ENCODE results near the gene RMI2.

Gene RMI2

DNA sequence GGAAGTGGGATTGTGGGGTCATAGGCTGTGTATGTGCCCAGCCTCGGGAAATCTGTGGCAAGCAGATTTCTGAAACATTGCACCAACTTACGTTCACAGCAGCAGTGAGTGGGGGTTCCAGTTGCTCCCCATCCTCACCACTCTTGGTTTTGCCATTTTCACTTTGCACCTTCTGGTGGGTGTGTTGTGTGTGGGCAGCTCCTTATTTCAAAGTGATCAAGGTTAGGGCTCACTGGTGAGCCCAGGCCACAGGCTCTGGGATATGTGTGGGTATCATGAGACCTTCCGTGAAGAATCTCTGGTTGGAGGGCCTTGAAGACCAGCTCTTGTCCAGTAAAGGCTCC, 34.7 kb upstream of the RMI2 start:
- DNase-seq: no peak

DNA sequence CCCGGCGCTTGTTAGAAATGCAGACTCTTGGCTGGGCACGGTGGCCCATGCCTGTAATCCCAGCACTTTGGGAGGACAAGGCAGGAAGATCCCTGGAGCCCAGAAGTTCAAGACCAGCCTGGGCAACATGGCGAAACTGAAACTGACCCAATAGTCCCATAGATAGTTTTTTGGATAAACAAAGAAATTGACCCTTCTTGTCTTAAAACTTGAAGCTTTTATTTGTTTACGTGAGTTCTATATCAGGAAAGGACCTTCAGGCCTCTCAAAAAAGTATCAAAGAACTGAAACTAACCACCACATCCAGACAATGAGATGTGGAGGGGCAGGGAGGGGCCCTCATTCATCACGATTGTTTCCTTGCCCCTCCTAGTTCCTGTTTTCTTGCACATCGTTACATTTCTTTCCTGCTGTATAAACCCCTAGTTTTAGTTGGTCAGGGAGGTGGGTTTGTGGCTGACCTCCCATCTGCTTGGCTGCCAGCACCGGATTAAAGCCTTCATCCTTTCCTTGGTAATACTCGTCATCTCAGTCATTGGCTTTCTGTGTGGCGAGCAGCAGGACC, 34.2 kb upstream of the RMI2 start:
- no peak for DNase-seq

- peak; percentile 74 for DNase-seq
Observed at GRCh38 chr16:11312718-11313492, 32.4 kb upstream of the RMI2 start.

GRCh38 chr16:11313493-11314308, 31.6 kb upstream of the RMI2 start:
- no peak for DNase-seq

GRCh38 chr16:11314309-11314894, 30.9 kb upstream of the RMI2 start:
- no peak for DNase-seq

DNA sequence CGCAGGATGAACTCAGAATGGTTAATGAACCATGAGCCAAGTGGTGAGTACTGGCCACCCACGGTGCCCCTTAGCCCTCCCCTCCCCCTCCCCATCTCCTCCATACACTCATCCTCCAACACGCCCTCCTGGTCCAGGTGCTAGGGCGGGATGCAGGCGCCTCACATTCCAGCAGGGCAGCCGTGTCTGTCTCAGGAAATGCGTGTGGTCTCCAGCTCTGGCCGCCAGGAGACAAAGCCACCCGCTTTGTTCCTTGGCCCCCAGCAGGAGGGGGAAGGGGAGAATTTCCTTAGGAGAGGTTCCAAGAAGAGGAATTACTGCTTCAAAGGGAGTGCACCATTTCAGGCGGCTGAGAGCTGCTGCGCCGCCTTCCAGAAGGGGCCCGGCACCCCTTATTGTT, 29.7 kb upstream of the RMI2 start:
- peak; percentile 13 for DNase-seq

GRCh38 chr16:11316331-11317015, 28.8 kb upstream of the RMI2 start:
- DNase-seq: no peak

DNA sequence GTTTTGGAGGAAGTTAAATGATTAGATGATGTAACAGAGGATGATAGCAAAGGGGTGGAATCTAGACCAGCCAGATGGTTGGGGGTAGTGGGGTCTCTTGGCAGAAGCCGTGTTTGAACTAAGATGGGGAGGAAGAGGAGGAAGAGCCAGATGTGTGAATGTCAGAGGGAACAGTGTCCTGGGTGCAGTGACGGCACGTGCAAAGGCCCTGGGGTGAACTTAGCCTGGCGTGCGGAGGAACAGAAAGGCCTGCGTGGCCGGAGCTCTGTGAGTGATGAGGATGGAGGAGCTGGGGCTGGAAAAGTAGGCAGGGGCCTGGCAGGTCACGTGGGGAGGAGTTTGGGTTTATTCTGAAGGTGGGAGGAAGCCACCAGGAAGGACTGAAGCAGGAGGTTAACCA, 26.4 kb upstream of the RMI2 start:
- DNase-seq: no peak

- no peak for DNase-seq
Observed at GRCh38 chr16:11319529-11320146, 25.6 kb upstream of the RMI2 start.

DNA sequence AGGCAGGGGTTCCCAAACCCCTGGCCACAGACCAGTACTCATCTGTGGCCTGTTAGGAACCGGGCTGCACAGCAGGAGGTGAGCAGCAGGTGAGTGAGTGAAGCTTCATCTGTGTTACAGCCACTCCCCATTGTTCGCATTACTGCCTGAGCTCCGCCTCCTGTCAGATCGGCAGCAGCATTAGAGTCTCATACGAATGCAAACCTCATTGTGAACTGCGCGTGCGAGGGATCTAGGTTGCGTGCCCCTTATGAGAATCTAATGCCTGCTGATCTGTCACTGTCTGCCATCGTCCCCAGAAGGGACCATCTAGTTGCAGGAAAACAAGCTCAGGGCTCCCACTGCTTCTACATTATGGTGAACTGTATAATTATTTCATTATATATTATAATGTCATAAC, 25.1 kb upstream of the RMI2 start:
- DNase-seq: no peak

GRCh38 chr16:11321662-11322061, 23.6 kb upstream of the RMI2 start:
- DNase-seq: no peak

DNA sequence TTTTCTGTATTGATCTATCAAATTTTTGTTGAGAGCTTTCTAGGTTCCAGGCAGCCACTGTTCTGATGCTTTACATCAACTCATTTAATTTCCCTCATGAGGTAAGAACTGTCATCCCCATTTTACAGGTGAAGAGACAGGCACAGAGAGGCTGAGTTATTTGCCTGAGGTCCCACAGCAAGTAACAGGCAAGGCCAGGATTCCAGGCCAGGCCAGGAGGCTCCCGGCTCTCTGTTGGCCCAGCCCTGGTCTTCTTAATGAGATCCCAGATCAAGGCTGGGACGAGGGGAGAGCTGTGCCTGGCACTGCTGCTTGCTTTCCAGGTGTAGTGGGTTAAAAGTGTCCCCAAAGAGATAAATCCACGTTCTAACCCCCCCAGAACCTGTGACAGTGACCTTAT, 22.4 kb upstream of the RMI2 start:
- no peak for DNase-seq

DNA sequence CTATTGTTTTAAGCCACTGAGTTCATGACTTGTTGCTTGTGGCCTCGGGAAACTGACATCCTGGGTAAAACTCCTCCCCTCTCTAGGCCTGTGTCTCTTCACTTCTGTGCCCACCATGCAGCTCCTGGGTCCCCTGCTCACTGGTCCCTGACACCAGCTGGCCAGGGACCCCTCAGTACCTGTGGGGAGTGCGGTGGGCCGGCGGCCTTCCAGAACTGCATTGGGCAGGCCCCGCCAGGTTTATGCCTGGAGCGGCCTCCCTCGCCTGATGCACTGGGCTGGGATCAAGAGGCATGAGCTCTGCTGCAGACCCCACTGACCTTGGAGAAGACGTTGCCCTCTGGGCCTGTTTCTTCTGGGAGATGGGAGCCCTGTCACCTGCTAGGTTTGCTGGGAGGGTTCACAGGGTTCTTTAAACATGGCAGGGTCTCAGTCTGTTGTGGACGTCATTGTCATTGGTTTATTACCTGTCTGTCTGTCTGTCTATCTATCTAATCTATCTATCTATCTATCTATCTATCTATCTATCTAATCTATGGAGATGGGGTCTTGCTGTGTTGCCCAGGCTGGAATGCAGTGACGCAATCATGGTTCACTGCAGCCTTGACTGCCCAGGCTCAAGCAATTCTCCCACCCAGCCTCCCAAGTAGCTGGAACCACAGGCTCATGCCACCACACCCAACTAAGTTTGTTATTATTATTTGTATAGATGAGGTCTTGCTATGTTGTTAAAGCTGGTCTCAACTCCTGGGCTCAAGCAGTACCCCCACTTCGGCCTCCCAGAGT, 21.5 kb upstream of the RMI2 start:
- no peak for DNase-seq

GRCh38 chr16:11325404-11326083, 19.7 kb upstream of the RMI2 start:
- no peak for DNase-seq

DNA sequence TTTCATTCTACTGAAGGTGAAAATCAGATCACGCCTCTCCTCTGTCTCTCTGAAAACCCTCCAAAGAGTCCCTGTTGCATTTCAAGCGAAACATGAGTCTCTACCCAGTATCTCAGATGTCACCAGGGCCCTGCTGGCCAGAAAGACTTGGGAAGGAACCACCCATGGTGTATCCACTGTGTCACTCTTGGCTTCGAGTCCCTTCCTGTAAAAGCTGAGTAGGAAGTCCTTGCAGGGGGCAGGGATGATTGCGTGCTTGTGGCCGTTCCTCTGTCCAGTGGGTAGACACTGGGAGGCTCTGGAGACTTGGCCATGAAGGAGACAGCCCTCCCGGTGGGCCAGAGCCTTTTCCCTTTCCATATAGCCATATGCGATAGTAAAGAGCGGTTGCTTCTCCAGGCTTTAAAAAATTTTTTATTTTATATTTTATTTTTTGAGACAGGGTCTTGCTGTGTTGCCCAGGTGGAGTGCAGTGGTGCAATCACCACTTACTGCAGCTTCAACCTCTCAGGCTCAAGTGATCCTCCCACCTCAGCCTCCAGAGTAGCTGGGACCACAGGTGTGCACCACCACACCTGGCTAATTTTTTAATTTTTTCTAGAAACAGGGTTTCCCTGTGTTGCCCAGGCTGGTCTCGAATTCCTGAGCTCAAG, 19.0 kb upstream of the RMI2 start:
- DNase-seq: no peak

DNA sequence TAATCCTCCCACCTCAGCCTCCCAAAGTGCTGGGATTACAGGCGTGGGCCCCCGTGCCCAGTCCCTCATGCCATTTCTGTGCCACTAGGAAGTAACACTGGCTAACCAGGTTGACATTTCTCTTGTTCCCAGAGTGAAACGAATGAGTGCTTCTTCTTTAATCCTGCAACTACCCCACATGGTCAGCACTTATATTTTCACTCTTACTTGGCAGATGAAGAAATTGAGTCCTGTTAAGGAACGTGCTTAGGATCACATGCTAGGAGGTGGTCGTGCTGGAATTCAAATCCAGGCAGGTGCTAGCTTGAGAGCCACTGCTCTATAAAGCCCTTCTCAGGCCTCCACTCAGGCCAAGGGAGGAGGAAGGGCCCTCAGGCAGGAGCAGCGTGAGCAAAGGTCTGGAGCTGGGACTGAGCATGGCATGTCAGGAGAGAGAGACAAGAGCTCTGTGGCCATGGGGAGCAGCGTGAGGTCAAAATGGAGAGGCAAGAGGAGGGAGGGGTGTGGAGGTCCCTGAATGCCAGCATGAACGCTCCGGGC, 18.5 kb upstream of the RMI2 start:
- DNase-seq: no peak

- no peak for DNase-seq
Observed at GRCh38 chr16:11327277-11328171, 17.7 kb upstream of the RMI2 start.

GRCh38 chr16:11328172-11329070, 16.8 kb upstream of the RMI2 start:
- DNase-seq: peak; percentile 29
